SK-N-SH treated with all-trans-retinoic acid at 6 μM for 48 hours (cell line): Measurements from ENCODE around the gene PLXNB1.

Experiments used
- ARNTL ChIP-seq: fragments of 450-650 bp; formaldehyde crosslinking; IDR thresholded peaks from 2 replicates; pipeline ENCODE4 v1.5.0; 2020; ENCODE audit warnings: low read depth, mild to moderate bottlenecking, moderate library complexity, borderline replicate concordance
- ISL1 ChIP-seq: fragments of 250-450 bp; sonication (Bioruptor Pico); IDR thresholded peaks from 2 replicates; pipeline ENCODE4 v2.1.2; 2022; ENCODE audit warnings: mild to moderate bottlenecking, moderate library complexity
- PATZ1 ChIP-seq: fragments of 250-450 bp; sonication (Bioruptor Pico); IDR thresholded peaks from 2 replicates; pipeline ENCODE4 v1.8.0; 2020; ENCODE audit warnings: mild to moderate bottlenecking, moderate library complexity, borderline replicate concordance
- RARB ChIP-seq: fragments of 250-450 bp; sonication (Bioruptor Pico); IDR thresholded peaks from 2 replicates; pipeline ENCODE4 v1.8.0; 2021; ENCODE audit warnings: mild to moderate bottlenecking, moderate library complexity
- TCF4 ChIP-seq: fragments of 250-450 bp; sonication (Bioruptor Pico); IDR thresholded peaks from 2 replicates; pipeline ENCODE4 v1.8.0; 2021; ENCODE audit warnings: mild to moderate bottlenecking, moderate library complexity, borderline replicate concordance
- ZFP30 ChIP-seq: fragments of 450-650 bp; formaldehyde crosslinking; IDR thresholded peaks from 2 replicates; pipeline ENCODE4 v1.5.0; 2022; ENCODE audit warnings: mild to moderate bottlenecking, moderate library complexity
- ZNF70 ChIP-seq: fragments of 450-650 bp; formaldehyde crosslinking; IDR thresholded peaks from 2 replicates; pipeline ENCODE4 v1.5.0; 2020; ENCODE audit warnings: mild to moderate bottlenecking, moderate library complexity

GRCh38 chr3:48472673-48472922, 42.7 kb upstream of the PLXNB1 start:
- no peak for TF ChIP-seq RARB
- no peak for TF ChIP-seq TCF4 (CRISPR knock-in tag)
- peak; percentile 0; the same call in 1 of the 2 replicates for TF ChIP-seq PATZ1 (CRISPR knock-in tag)
- TF ChIP-seq ARNTL (CRISPR knock-in tag), result no peak
- TF ChIP-seq ZNF70 (CRISPR knock-in tag), result no peak
- TF ChIP-seq ISL1 (CRISPR knock-in tag), result no peak
- no peak for TF ChIP-seq ZFP30 (CRISPR knock-in tag)
